ENCODE results near the gene EVA1A. TPM values are rescaled to one million over a fixed set of nuclear protein-coding genes. Genes with fewer than 3 reads are reported as not detected.

The EVA1A gene
- total RNA-seq, 1 experiment from 2014 or later = 10.8 TPM

DNA sequence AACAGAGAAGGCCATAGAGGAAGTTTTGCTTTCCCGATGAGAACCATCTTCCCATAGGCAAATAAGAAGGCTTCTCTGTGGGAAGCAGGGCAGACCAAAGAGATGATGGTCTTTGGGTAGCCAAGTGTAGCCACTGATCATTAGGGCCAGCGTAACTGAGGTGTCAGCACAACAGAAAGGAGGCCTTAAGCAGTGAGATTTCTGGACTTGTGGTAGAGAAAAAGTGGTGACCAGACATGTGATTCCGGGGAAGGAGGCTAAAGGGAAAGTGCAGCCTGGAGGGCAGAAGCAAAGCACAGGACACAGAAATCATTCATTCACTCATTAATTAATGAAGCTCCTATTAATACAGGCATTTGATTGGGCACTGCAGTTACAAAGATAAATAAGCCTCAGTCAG lies 15.4 kb downstream of the EVA1A start:
- Histone ChIP-seq H3K36me3 (ENCODE audit: low read depth) (no peaks in the 10 kb centered on the region), H3K4me3 (no peak overlapping the region), H3K27me3 (ENCODE audit: insufficient read depth, low read depth) (no peaks in the 10 kb centered on the region), H3K9me3 (ENCODE audit: insufficient read depth, low read depth) (no peaks in the 10 kb centered on the region), H2AFZ (no peak overlapping the region), H3K79me2 (ENCODE audit: low read depth) (no peaks in the 10 kb centered on the region), H3F3A (ENCODE audit: insufficient read depth, low read depth) (peaks cover 6% of the 10 kb centered on the region; the same call in 1 of the 2 replicates), H3K27ac (no peak overlapping the region), H3K9me2 (ENCODE audit: insufficient read depth) (no peaks in the 10 kb centered on the region; the same call in 1 of the 2 replicates), H4K20me1 (ENCODE audit: insufficient read depth) (no peaks in the 10 kb centered on the region), H3K4me1 (replicated peaks; ENCODE audit: insufficient read depth) (peaks cover 27% of the 10 kb centered on the region), H3K4me2 (no peak overlapping the region)
- BruUV-seq (replicated peaks) = no TSS peak
- intact Hi-C loops (cut with micrococcal nuclease; ENCODE audit: unreplicated experiment) = no loop called here
- CTCF ChIA-PET = no interaction called here
- POLR2A ChIA-PET (ENCODE audit: unreplicated experiment) = no interaction called here
- no peak for TF ChIP-seq EZH2 (IDR thresholded peaks at IDR 0.05; ENCODE audit: low read depth)
- TF ChIP-seq CTCF (conservative IDR thresholded peaks at IDR 0.05) = no peak
- DNase-seq = no peak

GRCh38 chr2:75543446-75543845 lies 17.3 kb downstream of the EVA1A start:
- Histone ChIP-seq H3K27me3 (ENCODE audit: insufficient read depth, low read depth) (no peaks in the 10 kb centered on the region), H3F3A (ENCODE audit: insufficient read depth, low read depth) (no peaks in the 10 kb centered on the region), H3K27ac (no peak overlapping the region), H3K4me3 (no peak overlapping the region), H3K9me3 (ENCODE audit: insufficient read depth, low read depth) (no peaks in the 10 kb centered on the region), H2AFZ (no peak overlapping the region), H4K20me1 (ENCODE audit: insufficient read depth) (no peaks in the 10 kb centered on the region), H3K4me2 (no peak overlapping the region), H3K36me3 (ENCODE audit: low read depth) (no peaks in the 10 kb centered on the region), H3K9me2 (ENCODE audit: insufficient read depth) (no peaks in the 10 kb centered on the region; the same call in 1 of the 2 replicates), H3K79me2 (ENCODE audit: low read depth) (no peaks in the 10 kb centered on the region), H3K4me1 (replicated peaks; ENCODE audit: insufficient read depth) (peaks cover 13% of the 10 kb centered on the region)
- POLR2A ChIA-PET (ENCODE audit: unreplicated experiment) = no interaction called here
- intact Hi-C loops (cut with micrococcal nuclease; ENCODE audit: unreplicated experiment) = no loop called here
- CTCF ChIA-PET = no interaction called here
- DNase-seq = no peak
- no TSS peak for BruUV-seq (replicated peaks)
- no peak for TF ChIP-seq CTCF (conservative IDR thresholded peaks at IDR 0.05)
- TF ChIP-seq EZH2 (IDR thresholded peaks at IDR 0.05; ENCODE audit: low read depth) = no peak

DNA sequence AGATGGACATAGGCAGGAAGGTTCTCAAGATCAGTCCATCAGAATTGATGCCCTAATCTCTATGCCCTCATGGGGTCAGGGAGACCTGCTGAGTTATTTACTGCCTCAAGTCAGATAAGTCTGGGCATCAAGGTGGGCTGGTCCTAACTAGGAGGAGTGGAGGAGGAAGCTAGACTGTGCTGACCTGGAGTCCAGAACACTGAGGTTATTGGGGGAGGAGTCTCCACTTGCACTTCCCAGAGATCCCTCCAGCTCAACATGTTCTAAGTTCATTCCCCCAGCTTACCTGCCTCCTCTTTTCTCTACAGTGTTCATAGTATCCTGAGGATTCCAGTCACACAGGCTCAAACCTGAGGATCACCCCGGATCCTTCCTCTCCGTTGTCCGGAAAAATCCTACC lies 19.3 kb downstream of the EVA1A start:
- Histone ChIP-seq H3K27me3 (ENCODE audit: insufficient read depth, low read depth) (no peaks in the 10 kb centered on the region), H3K9me3 (ENCODE audit: insufficient read depth, low read depth) (no peaks in the 10 kb centered on the region), H3K4me2 (no peak overlapping the region), H4K20me1 (ENCODE audit: insufficient read depth) (no peaks in the 10 kb centered on the region), H3K79me2 (ENCODE audit: low read depth) (no peaks in the 10 kb centered on the region), H3K27ac (no peak overlapping the region), H3K4me3 (no peak overlapping the region), H2AFZ (no peak overlapping the region), H3K36me3 (ENCODE audit: low read depth) (no peaks in the 10 kb centered on the region), H3K4me1 (replicated peaks; ENCODE audit: insufficient read depth) (no peaks in the 10 kb centered on the region), H3K9me2 (ENCODE audit: insufficient read depth) (no peaks in the 10 kb centered on the region; the same call in 1 of the 2 replicates), H3F3A (ENCODE audit: insufficient read depth, low read depth) (no peaks in the 10 kb centered on the region)
- TF ChIP-seq CTCF (conservative IDR thresholded peaks at IDR 0.05) (no peak), EZH2 (IDR thresholded peaks at IDR 0.05; ENCODE audit: low read depth) (no peak)
- ChIA-PET POLR2A (ENCODE audit: unreplicated experiment) (no interaction called here), CTCF (no interaction called here)
- DNase-seq = no peak
- no TSS peak for BruUV-seq (replicated peaks)
- intact Hi-C loops (cut with micrococcal nuclease; ENCODE audit: unreplicated experiment) = no loop called here
